ACC112 (cell line): ENCODE results near the gene SULT1C4.
"Not testable (repeated sequence)": the region's sequence is repeated elsewhere in the genome, so short reads cannot be mapped to it uniquely, and the experiment has no call there.

Experiments
- H2AFZ ChIP-seq: fragments of 200-600 bp; sonication (generic); one replicate; pipeline ENCODE4 v1.6.0; 2017; ENCODE audit warnings: antibody characterized with exemption, low read length; ENCODE audit not compliant: unreplicated experiment
- H3K27ac ChIP-seq: fragments of 200-600 bp; sonication (generic); 2 replicates; pipeline ENCODE4 v1.5.1; 2014; ENCODE audit warnings: low read depth, mild to moderate bottlenecking, antibody characterized with exemption, low read length, moderate library complexity
- H3K27me3 ChIP-seq: fragments of 200-600 bp; sonication (generic); 2 replicates; pipeline ENCODE4 v1.6.1; 2014; ENCODE audit warnings: mild to moderate bottlenecking, antibody characterized with exemption, low read length, moderate library complexity, mixed read lengths; ENCODE audit not compliant: insufficient read depth
- H3K36me3 ChIP-seq: fragments of 200-600 bp; sonication (generic); 2 replicates; pipeline ENCODE4 v1.6.1; 2016; ENCODE audit warnings: mild to moderate bottlenecking, antibody characterized with exemption, low read length, moderate library complexity, mixed read lengths; ENCODE audit not compliant: insufficient read depth
- H3K4me1 ChIP-seq: fragments of 200-600 bp; sonication (generic); one replicate; pipeline ENCODE4 v1.6.1; 2016; ENCODE audit warnings: low read length, mixed read lengths; ENCODE audit not compliant: insufficient read depth, unreplicated experiment, control insufficient read depth
- H3K4me3 ChIP-seq: fragments of 200-600 bp; sonication (generic); 2 replicates; pipeline ENCODE4 v1.5.1; 2014; ENCODE audit warnings: mild to moderate bottlenecking, low read depth, low read length
- H3K79me2 ChIP-seq: fragments of 200-600 bp; sonication (generic); one replicate; pipeline ENCODE4 v1.6.0; 2016; ENCODE audit warnings: low read length; ENCODE audit not compliant: control insufficient read depth, unreplicated experiment, insufficient read depth

Gene SULT1C4

DNA sequence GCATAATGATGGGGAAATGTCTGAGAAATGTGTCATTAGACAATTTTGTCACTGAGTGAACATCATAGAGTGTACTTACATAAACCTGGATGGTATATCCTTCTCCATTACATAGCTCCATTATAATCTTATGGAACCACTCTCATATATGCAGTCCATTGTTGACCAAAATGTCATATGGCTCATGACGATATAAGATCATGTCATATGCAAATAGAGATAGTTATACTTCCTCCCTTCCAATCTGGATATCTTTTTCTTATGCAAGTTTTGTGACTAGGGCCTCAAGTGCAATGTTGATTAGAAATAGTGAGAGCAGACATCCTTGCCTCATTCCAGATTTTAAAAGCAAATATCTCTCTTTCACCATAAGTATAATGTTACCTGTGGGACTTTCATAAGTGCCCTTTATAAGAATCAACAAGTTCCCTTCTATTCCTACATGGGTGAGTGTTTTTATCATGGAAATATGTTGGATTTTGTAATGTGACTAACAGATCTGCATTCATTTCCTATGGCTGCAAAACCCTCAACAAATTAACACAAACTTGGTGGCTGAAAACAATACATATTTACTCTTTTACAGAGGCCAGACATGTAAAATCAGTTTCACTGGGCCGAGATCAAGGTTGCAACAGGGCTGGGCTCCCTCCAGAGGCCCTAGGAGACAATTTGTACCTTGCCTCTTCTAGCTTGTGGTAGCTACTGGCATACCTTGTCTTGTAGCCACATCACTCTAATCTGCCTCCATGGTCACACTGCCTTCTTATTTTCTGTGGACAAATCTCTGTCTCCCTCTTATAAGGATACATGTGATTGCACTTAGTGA is 21.6 kb upstream of the SULT1C4 start:
- no peaks in the 10 kb centered on the region for H3K4me1 ChIP-seq
- H2AFZ ChIP-seq = no peak overlapping the region
- H3K4me3 ChIP-seq = no peak overlapping the region
- H3K27me3 ChIP-seq = no peaks in the 10 kb centered on the region
- H3K36me3 ChIP-seq = no peaks in the 10 kb centered on the region
- no peak overlapping the region for H3K27ac ChIP-seq
- H3K79me2 ChIP-seq = no peaks in the 10 kb centered on the region

DNA sequence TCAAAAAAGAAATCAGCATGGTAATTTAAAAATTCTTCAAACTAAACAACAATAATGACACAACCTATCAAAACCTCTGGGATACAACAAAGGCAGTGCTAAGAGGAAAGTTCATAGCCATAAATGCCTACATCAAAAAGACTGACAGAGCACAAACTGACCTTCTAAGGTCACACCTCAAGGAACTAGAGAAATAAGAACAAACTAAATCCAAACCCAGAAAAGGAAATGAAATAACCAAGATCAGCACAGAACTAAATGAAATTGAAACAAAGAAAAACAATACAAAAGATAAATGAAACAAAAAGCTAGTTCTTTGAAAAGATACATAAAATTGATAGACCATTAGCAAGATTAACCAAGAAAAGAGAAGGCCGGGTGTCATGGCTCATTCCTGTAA is 18.4 kb upstream of the SULT1C4 start:
- not testable (repeated sequence) for H3K79me2 ChIP-seq, H3K27ac ChIP-seq

DNA sequence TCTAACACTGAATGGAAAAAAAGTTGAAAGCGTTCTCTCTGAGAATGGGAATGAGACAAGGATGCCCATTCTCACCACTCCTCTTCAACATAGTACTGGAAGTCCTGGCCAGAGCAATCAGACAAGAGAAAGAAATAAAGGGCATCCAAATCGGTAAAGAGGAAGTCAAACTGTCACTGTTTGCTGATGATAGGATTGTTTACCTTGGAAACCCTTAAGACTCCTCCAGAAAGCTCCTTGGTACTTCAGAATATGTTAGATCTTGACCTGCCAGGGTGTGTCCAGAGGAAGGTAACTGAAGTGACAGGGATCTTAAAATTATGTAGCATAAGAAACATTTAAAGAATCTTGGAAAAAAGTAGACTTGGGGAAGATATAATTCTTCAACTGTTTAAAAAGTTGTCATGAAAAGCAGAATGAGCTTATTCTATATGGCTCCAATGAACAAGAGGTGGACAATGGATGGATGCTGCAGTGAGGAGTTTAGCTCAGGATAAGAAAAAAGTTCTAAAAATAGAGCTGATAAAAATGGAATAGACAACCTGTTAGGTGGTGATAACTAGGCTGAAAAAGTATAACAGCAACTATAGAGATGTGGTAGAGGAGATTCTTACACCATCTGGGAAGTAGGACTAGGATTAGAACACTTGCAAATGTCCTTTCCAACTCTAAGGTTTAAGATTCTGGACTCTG is 16.8 kb upstream of the SULT1C4 start:
- Histone ChIP-seq H3K4me3 (no peak overlapping the region), H3K27ac (no peak overlapping the region), H3K4me1 (peaks cover 21% of the 10 kb centered on the region), H3K27me3 (no peaks in the 10 kb centered on the region), H2AFZ (no peak overlapping the region), H3K36me3 (peaks cover 3% of the 10 kb centered on the region; the same call in 1 of the 2 replicates), H3K79me2 (no peaks in the 10 kb centered on the region)

More for the DNA sequence above, 18.4 kb upstream of the SULT1C4 start:
- not testable (repeated sequence) for H3K27me3 ChIP-seq, H2AFZ ChIP-seq, H3K4me3 ChIP-seq, H3K36me3 ChIP-seq
- peaks cover 18% of the 10 kb centered on the region for H3K4me1 ChIP-seq

DNA sequence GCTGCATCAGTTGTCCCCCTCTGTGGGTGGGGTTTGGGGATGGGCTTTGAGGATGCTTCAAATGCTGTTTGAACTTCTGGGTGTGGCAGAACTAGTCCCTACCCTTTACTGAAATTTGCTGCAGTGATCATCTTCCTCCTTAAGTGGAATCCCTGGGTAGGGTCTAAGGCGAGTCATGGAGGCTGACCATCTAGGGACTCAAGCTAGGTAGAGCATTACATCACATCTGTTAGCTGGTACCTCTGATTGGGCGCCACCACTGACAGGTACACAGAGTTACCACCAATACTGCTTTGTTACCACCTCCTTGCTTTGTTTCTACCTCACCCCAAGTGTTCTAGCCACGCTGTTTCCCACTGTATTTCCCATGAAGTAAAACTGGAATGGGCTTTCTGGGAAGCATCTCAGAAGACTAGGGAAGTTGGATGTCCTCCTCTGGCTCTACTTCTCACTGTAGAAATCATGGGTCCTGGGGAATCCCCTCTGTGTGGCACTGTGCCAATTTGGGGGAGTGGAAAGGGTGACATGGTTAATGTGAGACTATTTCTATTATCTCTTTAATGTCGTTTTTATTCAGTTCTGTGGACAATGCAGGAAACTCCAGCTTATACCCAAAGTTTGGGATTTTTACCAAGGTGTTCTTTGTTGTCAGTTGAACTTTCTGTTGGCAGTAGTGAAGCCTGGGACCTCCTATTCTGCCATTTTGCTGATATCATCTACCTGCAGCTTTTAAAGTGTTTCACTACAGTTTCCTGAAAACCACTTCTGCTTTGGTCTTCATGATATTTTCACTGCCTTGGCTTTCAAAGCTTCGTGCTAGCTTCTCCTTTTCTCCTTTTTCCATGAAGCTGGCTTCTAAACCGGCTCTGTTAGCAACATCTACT is 14.5 kb upstream of the SULT1C4 start:
- Histone ChIP-seq H3K27me3 (no peaks in the 10 kb centered on the region), H3K27ac (peak overlapping the region; percentile 39), H3K4me1 (peaks cover 21% of the 10 kb centered on the region), H3K79me2 (no peaks in the 10 kb centered on the region), H2AFZ (no peak overlapping the region), H3K36me3 (peaks cover 3% of the 10 kb centered on the region; the same call in 1 of the 2 replicates), H3K4me3 (no peak overlapping the region)

DNA sequence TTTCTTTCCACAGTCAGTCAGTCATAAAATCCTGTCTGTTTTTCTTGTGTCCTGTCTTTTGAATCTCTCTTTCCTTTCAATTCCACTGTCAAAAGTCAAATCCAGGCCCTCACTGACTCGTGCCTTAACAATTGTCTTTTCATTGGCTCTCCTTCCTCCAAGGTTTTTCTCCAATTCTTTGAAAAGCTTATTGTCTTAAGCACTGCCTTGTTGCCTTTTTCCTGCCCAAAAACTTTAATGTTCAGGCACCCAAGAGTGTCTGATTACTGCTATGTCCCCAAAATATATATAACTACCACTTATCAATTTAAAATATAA is 13.9 kb upstream of the SULT1C4 start:
- H2AFZ ChIP-seq = no peak overlapping the region
- H3K36me3 ChIP-seq = peaks cover 3% of the 10 kb centered on the region; the same call in 1 of the 2 replicates
- peaks cover 21% of the 10 kb centered on the region for H3K4me1 ChIP-seq
- H3K27ac ChIP-seq = peak overlapping the region; percentile 39
- H3K27me3 ChIP-seq = no peaks in the 10 kb centered on the region
- H3K79me2 ChIP-seq = no peaks in the 10 kb centered on the region
- no peak overlapping the region for H3K4me3 ChIP-seq

DNA sequence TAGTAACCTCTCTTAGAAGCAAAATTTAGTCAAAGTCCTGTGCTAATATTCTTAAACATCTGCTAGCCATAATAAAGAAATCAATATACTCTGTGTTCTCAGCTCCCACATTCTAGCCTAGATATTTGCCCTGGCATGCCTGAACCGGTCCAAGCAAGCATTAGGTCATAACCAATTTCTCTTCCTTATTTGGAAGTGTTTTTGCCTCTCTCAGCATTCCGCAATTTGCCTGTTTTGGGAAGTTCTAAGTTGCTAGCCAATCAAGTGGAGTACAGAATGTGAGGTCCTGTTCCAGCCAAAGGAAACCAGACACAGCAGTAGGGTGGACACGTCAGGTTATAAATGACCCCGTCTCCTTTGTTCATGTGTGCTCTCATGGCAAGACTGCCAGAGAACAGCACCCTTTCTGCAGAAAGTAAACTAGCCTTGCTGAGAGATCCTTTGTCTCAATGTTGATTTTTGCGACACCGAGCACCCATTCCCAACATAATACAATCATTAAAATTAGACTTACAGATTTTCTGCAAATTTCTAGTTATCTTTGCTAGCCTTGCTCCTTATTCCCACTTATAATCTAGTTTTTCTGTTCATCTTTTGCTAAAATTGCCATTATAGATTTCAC is 13.0 kb upstream of the SULT1C4 start:
- Histone ChIP-seq H3K27ac (peak overlapping the region; percentile 39), H2AFZ (no peak overlapping the region), H3K4me3 (no peak overlapping the region), H3K79me2 (no peaks in the 10 kb centered on the region), H3K36me3 (peaks cover 3% of the 10 kb centered on the region; the same call in 1 of the 2 replicates), H3K4me1 (peaks cover 22% of the 10 kb centered on the region), H3K27me3 (no peaks in the 10 kb centered on the region)

DNA sequence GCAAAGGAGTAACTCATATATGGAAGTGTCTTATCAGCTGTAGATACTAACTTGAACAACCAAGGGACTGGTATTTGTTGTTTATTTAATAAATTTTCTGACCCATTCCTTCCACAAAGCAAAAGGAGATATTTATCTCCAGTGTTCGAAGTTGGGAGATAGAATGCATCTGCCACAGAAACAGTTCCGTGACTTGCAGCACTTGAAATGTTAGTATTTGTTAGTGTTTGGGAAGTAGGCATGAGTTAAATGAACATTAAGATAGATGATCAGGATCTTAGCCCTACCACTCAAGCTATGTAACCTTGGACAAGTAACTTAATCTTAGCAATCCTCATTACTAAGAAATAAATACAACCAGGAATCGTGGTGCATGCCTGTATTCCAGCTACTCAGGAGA is 12.1 kb upstream of the SULT1C4 start:
- H3K36me3 ChIP-seq = peaks cover 3% of the 10 kb centered on the region; the same call in 1 of the 2 replicates
- H3K27me3 ChIP-seq = no peaks in the 10 kb centered on the region
- no peak overlapping the region for H3K27ac ChIP-seq
- no peak overlapping the region for H3K4me3 ChIP-seq
- H2AFZ ChIP-seq = no peak overlapping the region
- H3K4me1 ChIP-seq = peaks cover 27% of the 10 kb centered on the region
- no peaks in the 10 kb centered on the region for H3K79me2 ChIP-seq

DNA sequence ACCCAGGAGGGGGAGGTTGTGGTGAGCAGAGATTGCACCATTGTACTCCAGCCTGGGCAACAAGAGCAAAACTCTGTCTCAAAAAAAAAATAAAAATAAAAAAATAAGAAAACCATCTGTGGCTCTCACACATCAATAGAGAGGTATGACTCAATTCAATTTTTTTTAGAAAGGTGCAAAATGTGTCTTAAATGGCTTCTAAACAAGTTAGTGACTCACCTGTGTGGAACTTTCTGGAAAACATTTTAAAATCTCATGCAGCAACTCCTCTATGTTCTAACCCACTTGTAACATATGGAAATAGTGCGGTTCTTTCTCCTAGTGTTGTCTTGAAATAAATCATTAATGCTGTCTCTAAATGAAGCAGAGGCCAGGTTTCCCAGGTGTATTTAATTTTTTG is 10.7 kb upstream of the SULT1C4 start:
- Histone ChIP-seq H3K4me1 (peaks cover 27% of the 10 kb centered on the region), H3K27ac (no peak overlapping the region), H3K36me3 (peaks cover 3% of the 10 kb centered on the region; the same call in 1 of the 2 replicates), H3K4me3 (no peak overlapping the region), H2AFZ (no peak overlapping the region), H3K27me3 (no peaks in the 10 kb centered on the region), H3K79me2 (no peaks in the 10 kb centered on the region)

DNA sequence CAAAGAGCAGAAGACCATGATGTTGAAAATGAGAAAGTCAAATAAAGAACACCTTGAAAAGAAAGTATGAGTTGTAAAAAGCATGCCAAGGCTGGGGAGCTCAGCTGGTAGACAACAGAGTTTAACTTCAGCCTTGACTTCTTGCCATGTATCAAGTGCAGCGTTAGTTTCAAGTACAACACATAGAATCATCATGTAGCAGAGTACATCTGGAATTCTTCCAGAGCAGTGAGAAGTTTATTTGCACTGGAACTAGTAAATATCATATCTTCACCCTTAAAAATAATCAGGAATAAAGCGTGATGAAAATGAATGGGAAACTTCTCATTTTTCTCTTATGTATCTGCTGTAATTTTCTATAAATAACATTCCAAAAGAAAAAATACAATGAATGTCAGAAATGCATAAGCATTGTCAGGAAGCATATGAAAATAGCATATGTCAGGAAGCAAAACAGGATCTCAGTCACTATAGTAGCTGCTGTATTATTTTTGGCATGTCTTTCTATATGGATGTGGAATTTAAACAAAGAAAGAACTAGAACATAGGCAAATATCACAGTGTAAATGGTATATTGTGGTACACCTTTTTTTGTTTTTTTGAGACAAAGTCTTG is 10.1 kb upstream of the SULT1C4 start:
- H2AFZ ChIP-seq = no peak overlapping the region
- H3K27ac ChIP-seq = no peak overlapping the region
- H3K4me1 ChIP-seq = peaks cover 24% of the 10 kb centered on the region
- H3K36me3 ChIP-seq = peaks cover 3% of the 10 kb centered on the region; the same call in 1 of the 2 replicates
- H3K27me3 ChIP-seq = no peaks in the 10 kb centered on the region
- no peaks in the 10 kb centered on the region for H3K79me2 ChIP-seq
- no peak overlapping the region for H3K4me3 ChIP-seq

DNA sequence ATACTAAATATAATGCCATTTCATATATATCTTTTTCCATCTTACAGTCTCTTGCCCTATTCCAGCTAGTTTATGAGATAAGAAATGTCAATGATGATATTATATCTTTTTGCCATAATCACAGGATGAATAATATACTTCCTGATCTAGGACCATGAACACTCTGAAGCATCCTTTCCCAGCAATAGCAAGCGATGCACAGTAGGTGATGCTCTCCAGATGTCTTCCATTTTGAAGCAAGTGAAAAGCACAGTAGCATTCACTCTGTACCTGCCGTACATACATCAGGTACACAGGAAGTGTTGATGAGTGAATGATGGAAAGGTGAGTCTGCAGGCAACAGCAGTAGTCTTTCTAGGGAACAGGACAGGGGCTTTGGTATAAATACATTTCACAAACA is 8.6 kb upstream of the SULT1C4 start:
- no peak overlapping the region for H3K4me3 ChIP-seq
- H3K36me3 ChIP-seq = peaks cover 3% of the 10 kb centered on the region; the same call in 1 of the 2 replicates
- no peaks in the 10 kb centered on the region for H3K79me2 ChIP-seq
- no peaks in the 10 kb centered on the region for H3K27me3 ChIP-seq
- H3K4me1 ChIP-seq = peaks cover 10% of the 10 kb centered on the region
- no peak overlapping the region for H2AFZ ChIP-seq
- H3K27ac ChIP-seq = no peak overlapping the region
